Thyroid gland (tissue), 4 donors: Measurements from ENCODE around the gene WDR70.

Experiments
- CTCF ChIP-seq, 6 experiments: fragments of 200-600 bp in 3 of 6; fragments of 450-650 bp in 3 of 6; sonication (generic) in 3 of 6; IDR thresholded peaks; one replicate each; pipeline ENCODE4 v1.5.1; 2016 to 2019; ENCODE audit warnings: antibody characterized with exemption in 6 of 6, mild to moderate bottlenecking in 2 of 6, inconsistent platforms in 1 of 6, moderate library complexity in 1 of 6
- POLR2A ChIP-seq, 2 donors: fragments of 450-650 bp; IDR thresholded peaks; one replicate each; pipeline ENCODE4 v1.6.1; 2017; ENCODE audit warnings: antibody characterized with exemption in 2 of 2, mild to moderate bottlenecking in 2 of 2, moderate library complexity in 1 of 2

- TF ChIP-seq CTCF (IDR thresholded peaks at IDR 0.05) = no peak
- no peak for TF ChIP-seq POLR2A (IDR thresholded peaks at IDR 0.05)
These were observed 8.6 kb upstream of the WDR70 start for GRCh38 chr5:37370550-37370863.
